GM23248 (cell line): ENCODE results near the gene ZNF608. TPM values are rescaled to one million over a fixed set of nuclear protein-coding genes. Genes with fewer than 3 reads are reported as not detected.

Experiments used
- DNase-seq: peaks from one replicate; pipeline ENCODE4 v3.0.0-alpha.2; 2015
- H2AFZ ChIP-seq: fragments of 200-600 bp; sonication (generic); 2 replicates; pipeline ENCODE4 v1.6.1; 2016; ENCODE audit warnings: antibody characterized with exemption
- H3F3A ChIP-seq: fragments of 200-600 bp; sonication (generic); 2 replicates; pipeline ENCODE4 v1.6.1; 2016; ENCODE audit warnings: mild to moderate bottlenecking, antibody characterized with exemption, mixed run types; ENCODE audit not compliant: insufficient read depth
- H3K27ac ChIP-seq: fragments of 200-600 bp; sonication (generic); 2 replicates; pipeline ENCODE4 v1.5.1; 2016; ENCODE audit warnings: mild to moderate bottlenecking
- H3K27me3 ChIP-seq: fragments of 200-600 bp; sonication (generic); replicated peaks from 2 replicates; pipeline ENCODE4 v1.6.1; 2016; ENCODE audit warnings: mild to moderate bottlenecking; ENCODE audit not compliant: insufficient read depth
- H3K36me3 ChIP-seq: fragments of 200-600 bp; sonication (generic); 2 replicates; pipeline ENCODE4 v1.6.1; 2016; ENCODE audit warnings: low read depth, mild to moderate bottlenecking
- H3K4me1 ChIP-seq: fragments of 200-600 bp; sonication (generic); 2 replicates; pipeline ENCODE4 v1.6.1; 2016; ENCODE audit warnings: mild to moderate bottlenecking; ENCODE audit not compliant: insufficient read depth
- H3K4me2 ChIP-seq: fragments of 200-600 bp; sonication (generic); one replicate; pipeline ENCODE4 v1.6.1; 2016; ENCODE audit warnings: mild to moderate bottlenecking; ENCODE audit not compliant: unreplicated experiment
- H3K4me3 ChIP-seq: fragments of 200-600 bp; sonication (generic); 2 replicates; pipeline ENCODE4 v1.5.1; 2016; ENCODE audit warnings: mild to moderate bottlenecking
- H3K79me2 ChIP-seq: fragments of 200-600 bp; sonication (generic); 2 replicates; pipeline ENCODE4 v1.6.1; 2016; ENCODE audit warnings: mild to moderate bottlenecking; ENCODE audit not compliant: insufficient read depth
- H3K9ac ChIP-seq: fragments of 200-600 bp; sonication (generic); 2 replicates; pipeline ENCODE4 v1.6.1; 2016; ENCODE audit warnings: mild to moderate bottlenecking
- H3K9me2 ChIP-seq: fragments of 200-600 bp; sonication (generic); 2 replicates; pipeline ENCODE4 v1.6.1; 2016; ENCODE audit warnings: mixed run types, mild to moderate bottlenecking, moderate library complexity; ENCODE audit not compliant: insufficient read depth
- H3K9me3 ChIP-seq: fragments of 200-600 bp; sonication (generic); one replicate; pipeline ENCODE4 v1.6.1; 2017; ENCODE audit warnings: low read depth
- H4K20me1 ChIP-seq: fragments of 200-600 bp; sonication (generic); 2 replicates; pipeline ENCODE4 v1.6.0; 2016; ENCODE audit not compliant: insufficient read depth
- EZH2 ChIP-seq: fragments of 200-600 bp; sonication (generic); IDR thresholded peaks from 2 replicates; pipeline ENCODE4 v1.6.1; 2018; ENCODE audit warnings: antibody characterized with exemption, mild to moderate bottlenecking; ENCODE audit not compliant: insufficient read depth, poor library complexity, severe bottlenecking
- EZH2phosphoT487 ChIP-seq: fragments of 200-600 bp; sonication (generic); IDR thresholded peaks from 2 replicates; pipeline ENCODE4 v1.6.1; 2018; ENCODE audit warnings: antibody characterized with exemption, moderate library complexity, mild to moderate bottlenecking, low read depth; ENCODE audit not compliant: insufficient read depth
- WGBS, 2 experiments: methylation state at CpG; one replicate each; pipeline ENCODE4 v1.1.6; 2015 to 2017; ENCODE audit warnings: low lambda C conversion rate in 2 of 2, low coverage in 1 of 2; ENCODE audit errors: missing lambda C conversion rate in 2 of 2; 5-methylcytosine and 5-hydroxymethylcytosine counted together
- in situ Hi-C: fragments of 300-500 bp; cut with MboI; formaldehyde crosslinking; loops from 2 replicates; pipeline ENCODE4 v1.15.0; 2020
- polyA plus RNA-seq: library from polyadenylated mRNA; unstranded; fragments of >200 nt; fragmentation: Nextera tagmentation; extraction: Ambion mirVana; gene quantifications from 2 replicates; pipeline ENCODE4 v1.2.1, GENCODE V29; 2016
- total RNA-seq: library from RNA; depleted of rRNA; stranded (reverse); fragments of >200 nt; shearing (Covaris generic); gene quantifications from 2 replicates; pipeline ENCODE4 v1.2.3, GENCODE V29; 2014

The ZNF608 gene
- total and polyA plus RNA-seq, 2 experiments from 2014 or later, result 1.4 to 2.4 TPM

DNA sequence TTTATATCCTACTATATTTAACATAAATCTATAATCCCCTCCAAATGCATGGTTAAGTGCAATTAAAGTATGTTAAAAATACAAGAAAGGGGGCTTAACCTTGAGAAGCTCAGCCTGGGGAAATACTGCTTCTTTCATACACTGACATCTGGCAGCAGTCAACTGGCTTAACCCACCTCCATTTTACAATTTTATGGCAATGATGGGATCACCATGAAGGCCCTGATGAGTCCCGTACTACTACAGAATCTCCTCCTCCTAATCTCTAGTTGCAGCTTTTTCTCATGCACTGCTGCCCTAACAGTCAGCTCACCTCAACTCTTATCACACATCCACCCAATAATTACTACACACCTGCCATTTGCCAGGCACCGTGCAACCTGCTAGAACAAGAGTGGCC, 40.9 kb downstream of the ZNF608 start:
- no peak overlapping the region for H3K9ac ChIP-seq
- no peaks in the 10 kb centered on the region for H3K27me3 ChIP-seq
- H3K79me2 ChIP-seq, result no peaks in the 10 kb centered on the region
- H3K4me2 ChIP-seq, result no peak overlapping the region
- H3F3A ChIP-seq, result no peaks in the 10 kb centered on the region
- no peaks in the 10 kb centered on the region for H3K4me1 ChIP-seq
- DNase-seq, result no peak
- no peaks in the 10 kb centered on the region for H3K9me3 ChIP-seq
- TF ChIP-seq EZH2phosphoT487 (no peak), EZH2 (no peak)
- no peak overlapping the region for H3K4me3 ChIP-seq
- no peak overlapping the region for H3K27ac ChIP-seq
- no peaks in the 10 kb centered on the region for H4K20me1 ChIP-seq
- H3K36me3 ChIP-seq, result no peaks in the 10 kb centered on the region
- WGBS, 2 experiments, result 96 to 98% methylated on average over 2 of the region's 2 CpGs
- no peak overlapping the region for H2AFZ ChIP-seq
- H3K9me2 ChIP-seq, result no peaks in the 10 kb centered on the region
- in situ Hi-C loops, result no loop called here

DNA sequence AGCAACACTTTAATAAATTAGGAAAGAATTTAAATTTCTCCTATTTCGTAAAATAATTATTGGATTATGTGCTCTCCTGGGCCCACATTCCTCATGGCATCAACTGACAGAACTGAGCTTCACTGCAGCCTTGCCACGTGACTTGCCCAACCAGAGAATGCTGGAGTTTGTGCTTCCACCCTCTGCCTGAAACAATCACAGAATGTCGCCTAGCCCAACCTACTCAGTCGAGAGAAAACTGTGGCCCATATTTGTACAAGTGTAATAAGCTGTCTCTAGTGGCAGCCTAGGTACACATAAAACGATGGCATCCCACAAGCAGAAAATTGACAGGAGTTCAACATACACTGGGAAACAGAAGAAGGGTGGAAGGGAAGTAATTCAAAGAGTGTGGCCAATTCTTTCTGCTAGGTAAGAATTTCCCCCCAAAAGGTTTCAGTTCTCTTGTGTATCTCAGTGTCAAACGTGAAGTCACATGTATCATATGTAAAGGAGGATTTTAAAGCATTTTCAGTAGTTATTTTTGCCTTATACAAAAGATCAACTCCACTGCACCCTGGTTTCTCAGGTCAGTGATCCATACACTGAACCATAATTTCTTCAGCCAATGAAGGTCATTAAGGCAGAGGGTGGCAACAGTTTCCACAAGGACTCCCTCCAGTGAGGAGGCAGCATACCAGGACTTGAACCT, 41.7 kb downstream of the ZNF608 start:
- WGBS, 2 experiments, result 72 to 73% methylated on average over 6 of the region's 6 CpGs
- no peak overlapping the region for H3K4me3 ChIP-seq
- in situ Hi-C loops, result no loop called here
- DNase-seq, result no peak
- H3K4me2 ChIP-seq, result no peak overlapping the region
- H3K27me3 ChIP-seq, result no peaks in the 10 kb centered on the region
- no peaks in the 10 kb centered on the region for H3K9me3 ChIP-seq
- H3K27ac ChIP-seq, result no peak overlapping the region
- H2AFZ ChIP-seq, result no peak overlapping the region
- no peak overlapping the region for H3K9ac ChIP-seq
- H3K36me3 ChIP-seq, result no peaks in the 10 kb centered on the region
- no peaks in the 10 kb centered on the region for H3K9me2 ChIP-seq
- no peaks in the 10 kb centered on the region for H3K79me2 ChIP-seq
- H4K20me1 ChIP-seq, result no peaks in the 10 kb centered on the region
- H3K4me1 ChIP-seq, result no peaks in the 10 kb centered on the region
- no peaks in the 10 kb centered on the region for H3F3A ChIP-seq
- TF ChIP-seq EZH2phosphoT487 (no peak), EZH2 (no peak)

DNA sequence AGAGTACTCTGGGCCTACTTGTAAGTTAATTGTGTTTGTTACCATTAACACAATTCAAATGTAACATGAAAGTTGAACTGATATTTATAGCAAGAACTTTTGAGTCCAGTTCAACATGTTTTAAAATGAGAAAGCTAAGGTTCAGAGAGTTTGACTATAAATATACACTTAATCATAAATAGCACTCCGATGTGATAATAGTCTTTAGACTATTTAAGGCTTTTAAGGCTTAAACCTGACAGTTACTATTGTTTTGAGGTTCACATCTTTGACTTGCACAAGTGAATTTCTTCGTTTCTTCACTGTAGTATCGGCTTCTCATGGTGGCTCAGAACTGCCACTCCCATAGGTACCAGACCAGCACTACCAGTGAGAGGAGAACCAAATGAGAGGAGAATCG, 42.4 kb downstream of the ZNF608 start:
- Histone ChIP-seq H3K79me2 (no peaks in the 10 kb centered on the region), H2AFZ (no peak overlapping the region), H3K9me2 (no peaks in the 10 kb centered on the region), H4K20me1 (no peaks in the 10 kb centered on the region), H3F3A (peaks cover 1% of the 10 kb centered on the region; the same call in 1 of the 2 replicates), H3K27me3 (no peaks in the 10 kb centered on the region), H3K9ac (no peak overlapping the region), H3K9me3 (no peaks in the 10 kb centered on the region), H3K4me2 (no peak overlapping the region), H3K4me1 (peaks cover 2% of the 10 kb centered on the region; the same call in 1 of the 2 replicates), H3K36me3 (no peaks in the 10 kb centered on the region), H3K4me3 (no peak overlapping the region), H3K27ac (no peak overlapping the region)
- in situ Hi-C loops, result no loop called here
- TF ChIP-seq EZH2phosphoT487, result no peak
- DNase-seq, result no peak
- WGBS, 2 experiments, result 95 to 96% methylated on average over 4 of the region's 4 CpGs

DNA sequence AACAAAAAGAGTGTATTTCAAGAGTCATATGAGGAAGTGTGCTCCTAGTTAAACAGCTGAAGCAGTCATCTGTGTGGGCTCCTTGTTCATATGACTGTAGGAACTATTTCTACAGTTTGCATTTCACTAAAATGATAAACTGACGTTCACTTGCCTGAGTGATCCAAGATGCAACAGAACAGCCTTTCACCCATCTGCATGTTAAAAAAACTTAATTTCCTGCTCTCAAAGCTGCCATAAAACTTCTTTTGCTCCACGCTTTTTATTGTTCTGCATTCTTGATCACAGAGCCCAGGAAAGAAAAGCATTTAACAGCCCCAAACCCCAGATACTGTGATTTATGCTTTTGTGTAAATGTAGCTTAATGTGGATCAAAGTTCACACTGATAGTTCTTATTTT, 43.9 kb downstream of the ZNF608 start:
- no peak for DNase-seq
- H3K79me2 ChIP-seq, result no peaks in the 10 kb centered on the region
- H3K9ac ChIP-seq, result no peak overlapping the region
- no peak overlapping the region for H3K27ac ChIP-seq
- H3K9me2 ChIP-seq, result no peaks in the 10 kb centered on the region
- no peaks in the 10 kb centered on the region for H3K27me3 ChIP-seq
- H3K4me3 ChIP-seq, result no peak overlapping the region
- WGBS, 2 experiments, result 87 to 91% methylated on average over 2 of the region's 2 CpGs
- H2AFZ ChIP-seq, result no peak overlapping the region
- H3K4me2 ChIP-seq, result no peak overlapping the region
- TF ChIP-seq EZH2 (no peak), EZH2phosphoT487 (no peak)
- H3F3A ChIP-seq, result peaks cover 9% of the 10 kb centered on the region; the same call in 1 of the 2 replicates
- in situ Hi-C loops, result no loop called here
- H4K20me1 ChIP-seq, result no peaks in the 10 kb centered on the region
- no peaks in the 10 kb centered on the region for H3K36me3 ChIP-seq
- H3K9me3 ChIP-seq, result no peaks in the 10 kb centered on the region
- peaks cover 17% of the 10 kb centered on the region for H3K4me1 ChIP-seq
